ENCODE data around the gene HS6ST1. TPM values are rescaled to one million over a fixed set of nuclear protein-coding genes. Genes with fewer than 3 reads are reported as not detected.

Gene HS6ST1
- total and polyA plus RNA-seq, 2 donors (not counting 3 experiments of a cell fraction or from before 2014, with no cell fraction given), result 12.8 to 19.4 TPM

DNA sequence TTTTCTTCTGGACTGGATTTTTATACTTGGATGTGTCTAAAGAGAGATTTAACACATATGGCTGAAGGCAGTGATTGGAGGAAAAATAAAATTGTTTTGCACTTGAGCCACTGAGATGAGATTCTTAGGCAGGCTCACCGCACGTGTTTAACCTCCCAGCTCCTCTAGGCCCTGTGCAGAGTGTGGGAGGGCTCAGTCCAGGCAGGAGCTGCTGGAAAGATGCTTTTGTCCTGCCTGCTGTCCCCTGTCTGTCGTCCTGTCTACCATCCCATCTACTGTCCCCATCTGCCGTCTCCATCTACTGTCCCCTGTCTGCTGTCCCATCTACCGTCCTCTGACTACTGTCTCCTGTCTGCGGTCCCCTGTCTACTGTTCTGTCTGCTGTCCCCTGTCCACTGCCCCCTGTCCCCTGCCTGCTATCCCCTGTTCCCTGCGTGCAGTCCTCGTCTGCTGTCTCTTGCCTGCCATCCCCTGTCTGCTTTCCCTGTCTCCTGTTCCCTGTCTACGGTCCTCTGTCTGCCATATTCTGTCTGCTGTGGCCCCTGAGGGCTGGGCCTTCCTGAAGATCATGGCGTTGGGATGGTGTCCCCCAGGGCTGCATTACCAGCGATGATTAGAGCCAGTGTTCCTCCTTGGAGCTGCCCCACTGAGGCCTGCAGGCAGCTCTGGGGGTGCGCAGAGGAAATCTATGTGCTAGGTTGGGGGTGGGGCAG lies 43.7 kb upstream of the HS6ST1 start:
- Histone ChIP-seq H3K27ac (ENCODE audit: insufficient read depth, low read depth, low read length) (no peak overlapping the region), H3K27me3 (ENCODE audit: control insufficient read depth in 2 of 2, insufficient read depth in 2 of 2, low read length in 2 of 2) (no peaks in the 10 kb centered on the region), H3K79me2 (ENCODE audit: control insufficient read depth, insufficient read depth, low read length) (no peaks in the 10 kb centered on the region), H3K9me1 (replicated peaks; ENCODE audit: control insufficient read depth, extremely low read depth, insufficient read depth, low read length) (no peaks in the 10 kb centered on the region), H2AFZ (ENCODE audit: low read depth, low read length) (no peak overlapping the region), H3K4me2 (ENCODE audit: insufficient read depth, low read length) (no peak overlapping the region), H4K20me1 (replicated peaks; ENCODE audit: control insufficient read depth, extremely low read depth, insufficient read depth, low read length) (no peaks in the 10 kb centered on the region), H3K9ac (replicated peaks; ENCODE audit: extremely low read depth, insufficient read depth, low read length) (no peak overlapping the region), H3K4me3 (replicated peaks in 1 of 3; ENCODE audit: insufficient read depth in 1 of 3, low read depth in 1 of 3, low read length in 3 of 3) (no peak overlapping the region), H3K36me3 (ENCODE audit: control insufficient read depth in 2 of 2, extremely low read depth in 1 of 2, insufficient read depth in 2 of 2, low read length in 2 of 2) (no peaks in the 10 kb centered on the region), H3K4me1 (ENCODE audit: control insufficient read depth, extremely low read depth, insufficient read depth, low read length) (peaks cover 6% of the 10 kb centered on the region), H3K9me3 (replicated peaks; ENCODE audit: control insufficient read depth, insufficient read depth, low read length) (no peaks in the 10 kb centered on the region)
- POLR2A ChIA-PET, result no interaction called here
- intact Hi-C loops (cut with micrococcal nuclease), result no loop called here
- no peak for DNase-seq (ENCODE audit: low read depth, low spot score)
- no peak for FAIRE-seq
- BruUV-seq (replicated peaks), result no TSS peak
- no peak for TF ChIP-seq MYC (IDR thresholded peaks at IDR 0.05; ENCODE audit: low read depth, low read length)
- TF ChIP-seq, protein P1, sequence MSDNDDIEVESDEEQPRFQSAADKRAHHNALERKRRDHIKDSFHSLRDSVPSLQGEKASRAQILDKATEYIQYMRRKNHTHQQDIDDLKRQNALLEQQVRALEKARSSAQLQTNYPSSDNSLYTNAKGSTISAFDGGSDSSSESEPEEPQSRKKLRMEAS (IDR thresholded peaks at IDR 0.05; ENCODE audit: insufficient read depth, insufficient read length), result no peak
- no peak for TF ChIP-seq JUN (IDR thresholded peaks at IDR 0.05; ENCODE audit: borderline replicate concordance, insufficient read depth, insufficient read length, low read depth)
- no peak for TF ChIP-seq POLR2AphosphoS5 (IDR thresholded peaks at IDR 0.05; ENCODE audit: insufficient read depth, low read depth, low read length)
- TF ChIP-seq, protein P2, sequence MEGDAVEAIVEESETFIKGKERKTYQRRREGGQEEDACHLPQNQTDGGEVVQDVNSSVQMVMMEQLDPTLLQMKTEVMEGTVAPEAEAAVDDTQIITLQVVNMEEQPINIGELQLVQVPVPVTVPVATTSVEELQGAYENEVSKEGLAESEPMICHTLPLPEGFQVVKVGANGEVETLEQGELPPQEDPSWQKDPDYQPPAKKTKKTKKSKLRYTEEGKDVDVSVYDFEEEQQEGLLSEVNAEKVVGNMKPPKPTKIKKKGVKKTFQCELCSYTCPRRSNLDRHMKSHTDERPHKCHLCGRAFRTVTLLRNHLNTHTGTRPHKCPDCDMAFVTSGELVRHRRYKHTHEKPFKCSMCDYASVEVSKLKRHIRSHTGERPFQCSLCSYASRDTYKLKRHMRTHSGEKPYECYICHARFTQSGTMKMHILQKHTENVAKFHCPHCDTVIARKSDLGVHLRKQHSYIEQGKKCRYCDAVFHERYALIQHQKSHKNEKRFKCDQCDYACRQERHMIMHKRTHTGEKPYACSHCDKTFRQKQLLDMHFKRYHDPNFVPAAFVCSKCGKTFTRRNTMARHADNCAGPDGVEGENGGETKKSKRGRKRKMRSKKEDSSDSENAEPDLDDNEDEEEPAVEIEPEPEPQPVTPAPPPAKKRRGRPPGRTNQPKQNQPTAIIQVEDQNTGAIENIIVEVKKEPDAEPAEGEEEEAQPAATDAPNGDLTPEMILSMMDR (IDR thresholded peaks at IDR 0.05; ENCODE audit: extremely low read depth in 1 of 2, insufficient read depth in 1 of 2, low read depth in 1 of 2, low read length in 2 of 2), result no peak
- no peak for TF ChIP-seq FOS (IDR thresholded peaks at IDR 0.05; ENCODE audit: borderline replicate concordance, insufficient read depth, low read length)
- TF ChIP-seq POLR2A (IDR thresholded peaks at IDR 0.05; ENCODE audit: low read depth, low read length), result no peak
- CTCF ChIA-PET, result no interaction called here
- dilution Hi-C loops (cut with MboI; ENCODE audit: extremely low pct_ligation_motif_present, low sequenced_read_pairs), result no loop called here
